Measurements from ENCODE around the gene CHCHD3. TPM values are rescaled to one million over a fixed set of nuclear protein-coding genes. Genes with fewer than 3 reads are reported as not detected.
A peak's percentile ranks its signal among the peaks of the same experiment; 100 is the strongest.

The CHCHD3 gene
- total RNA-seq, 8 experiments from 2014 or later: 74.5 to 122 (median 90.0) TPM

DNA sequence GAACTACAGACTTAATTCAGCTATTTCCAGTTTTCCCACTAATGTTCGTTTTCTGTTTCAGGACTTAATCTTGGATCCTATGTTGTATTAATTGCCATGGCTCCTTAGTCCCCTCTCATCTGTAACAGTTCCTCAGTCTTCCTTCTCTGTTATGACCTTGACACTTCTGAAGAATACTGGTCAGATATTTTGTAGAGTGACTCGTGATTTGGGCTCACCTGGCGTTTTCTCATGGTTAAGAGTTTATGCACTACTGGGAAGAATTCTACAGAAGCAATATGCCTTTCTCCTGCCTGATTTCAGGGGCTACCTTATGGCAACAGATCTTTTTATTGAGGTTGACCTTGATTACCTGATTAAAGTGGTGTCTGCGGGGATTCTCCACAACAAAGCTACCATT lies 239.4 kb downstream of the CHCHD3 start:
- ATAC-seq (replicated peaks in 6 of 8): no peak
- in situ Hi-C loops (cut with MboI; ENCODE audit: low pct_unique_long_range_greater_than_20kb in 2 of 9, low sequenced_read_pairs in 9 of 9, unreplicated experiment in 9 of 9): no loop called here
- Histone ChIP-seq H3K27ac (no peak overlapping the region), H3K4me1 (replicated peaks in 1 of 2) (peaks cover 10 to 21% of the 10 kb centered on the region in 2 donors), H3K4me3 (no peak overlapping the region)
- WGBS, 10 experiments: 72 to 100% (median 93%) methylated on average over 1 to 4 of the region's 4 CpGs; no CpG with 5 or more reads in 1 of the 10 experiments

DNA sequence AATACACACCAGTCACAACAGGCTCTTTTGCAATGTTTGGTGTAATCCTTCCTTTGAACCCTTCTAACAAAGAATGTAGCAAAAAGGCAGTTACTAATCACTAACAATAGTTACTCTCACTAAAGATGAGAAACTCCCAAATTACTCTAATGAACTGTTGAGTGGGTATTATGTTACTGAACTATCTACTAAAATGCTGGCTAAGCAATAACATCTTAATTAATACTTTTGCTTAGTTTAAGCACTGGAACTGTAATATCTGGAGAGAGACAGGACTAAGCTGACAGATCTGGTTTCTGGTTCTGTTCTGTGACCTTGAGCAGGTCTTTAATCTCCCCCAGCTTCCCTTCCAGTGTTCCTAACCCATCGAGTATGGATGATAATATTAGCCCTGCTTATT lies 241.7 kb downstream of the CHCHD3 start:
- Histone ChIP-seq H3K27ac (no peak overlapping the region), H3K4me3 (no peak overlapping the region), H3K4me1 (replicated peaks in 1 of 2) (peaks cover 10 to 23% of the 10 kb centered on the region in 2 donors)
- 57 to 100% (median 80%) methylated on average over 1 of the region's 1 CpG; no CpG with 5 or more reads in 3 of the 10 experiments for WGBS, 10 experiments
- in situ Hi-C loops (cut with MboI; ENCODE audit: low pct_unique_long_range_greater_than_20kb in 2 of 9, low sequenced_read_pairs in 9 of 9, unreplicated experiment in 9 of 9): no loop called here
- ATAC-seq (replicated peaks in 6 of 8): no peak

DNA sequence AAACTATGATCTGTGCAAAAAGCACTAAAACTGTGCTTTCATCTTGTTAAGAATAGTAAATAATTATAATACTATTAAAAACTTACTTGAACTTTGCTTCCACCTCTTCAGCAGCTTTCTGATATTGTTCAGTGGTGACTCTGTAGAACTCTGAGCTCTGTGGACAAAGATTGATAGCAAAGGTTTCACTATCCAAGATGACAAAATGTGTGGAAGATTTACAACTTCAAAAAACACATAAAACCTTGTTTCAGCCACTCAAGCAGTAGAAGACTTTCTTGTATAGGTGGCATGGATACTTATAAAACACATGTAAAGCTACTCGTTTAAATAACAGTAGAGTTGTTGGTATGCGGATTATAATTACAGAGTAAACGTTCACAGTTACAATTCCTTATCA lies 243.6 kb downstream of the CHCHD3 start:
- in situ Hi-C loops (cut with MboI; ENCODE audit: low pct_unique_long_range_greater_than_20kb in 2 of 9, low sequenced_read_pairs in 9 of 9, unreplicated experiment in 9 of 9): no loop called here
- Histone ChIP-seq H3K27ac (no peak overlapping the region), H3K4me1 (replicated peaks in 1 of 2) (peaks cover 10 to 23% of the 10 kb centered on the region in 2 donors), H3K4me3 (no peak overlapping the region)
- WGBS, 10 experiments: 52 to 100% (median 67%) methylated on average over 2 to 3 of the region's 3 CpGs; no CpG with 5 or more reads in 3 of the 10 experiments
- ATAC-seq (replicated peaks in 6 of 8): no peak

- 38 to 100% (median 81%) methylated on average over 1 to 3 of the region's 3 CpGs for WGBS, 10 experiments
- in situ Hi-C loops (cut with MboI; ENCODE audit: low pct_unique_long_range_greater_than_20kb in 2 of 9, low sequenced_read_pairs in 9 of 9, unreplicated experiment in 9 of 9): no loop called here
Measured at GRCh38 chr7:132837529-132837928, 244.4 kb downstream of the CHCHD3 start.

GRCh38 chr7:132836746-132837145 lies 245.1 kb downstream of the CHCHD3 start:
- in situ Hi-C loops (cut with MboI; ENCODE audit: low pct_unique_long_range_greater_than_20kb in 2 of 9, low sequenced_read_pairs in 9 of 9, unreplicated experiment in 9 of 9): no loop called here
- Histone ChIP-seq H3K4me1 (replicated peaks in 1 of 2) (peaks cover 10 to 23% of the 10 kb centered on the region in 2 donors), H3K4me3 (no peak overlapping the region), H3K27ac (no peak overlapping the region)
- ATAC-seq (replicated peaks in 6 of 8): no peak
- WGBS, 10 experiments: 80 to 100% (median 100%) methylated on average over 1 of the region's 1 CpG; no CpG with 5 or more reads in 3 of the 10 experiments

More at GRCh38 chr7:132837529-132837928, 244.4 kb downstream of the CHCHD3 start:
- Histone ChIP-seq H3K4me3 (no peak overlapping the region), H3K27ac (no peak overlapping the region), H3K4me1 (replicated peaks in 1 of 2) (peaks cover 10 to 23% of the 10 kb centered on the region in 2 donors)
- peak; percentile 17 to 84 (median 62) for ATAC-seq (replicated peaks in 6 of 8)

- Histone ChIP-seq H3K4me1 (replicated peaks in 1 of 2) (peaks cover 4 to 6% of the 10 kb centered on the region in 2 donors), H3K4me3 (no peak overlapping the region), H3K27ac (no peak overlapping the region)
- in situ Hi-C loops (cut with MboI; ENCODE audit: low pct_unique_long_range_greater_than_20kb in 2 of 9, low sequenced_read_pairs in 9 of 9, unreplicated experiment in 9 of 9): no loop called here
- peak in 1 of 8 experiments; percentile 44 for ATAC-seq (replicated peaks in 6 of 8)
- WGBS, 10 experiments: 21 to 100% (median 75%) methylated on average over 1 to 2 of the region's 2 CpGs; no CpG with 5 or more reads in 1 of the 10 experiments
Measured at GRCh38 chr7:132830941-132831340, 250.9 kb downstream of the CHCHD3 start.

- Histone ChIP-seq H3K4me1 (replicated peaks in 1 of 2) (peaks cover 8 to 14% of the 10 kb centered on the region in 2 donors), H3K4me3 (no peak overlapping the region), H3K27ac (no peak overlapping the region)
- ATAC-seq (replicated peaks in 6 of 8): no peak
- in situ Hi-C loops (cut with MboI; ENCODE audit: low pct_unique_long_range_greater_than_20kb in 2 of 9, low sequenced_read_pairs in 9 of 9, unreplicated experiment in 9 of 9): no loop called here
Measured at GRCh38 chr7:132828502-132828901, 253.4 kb downstream of the CHCHD3 start.

GRCh38 chr7:132825932-132826835 lies 255.7 kb downstream of the CHCHD3 start:
- in situ Hi-C loops (cut with MboI; ENCODE audit: low pct_unique_long_range_greater_than_20kb in 2 of 9, low sequenced_read_pairs in 9 of 9, unreplicated experiment in 9 of 9): no loop called here
- WGBS, 10 experiments: 83 to 96% (median 88%) methylated on average over 2 to 6 of the region's 6 CpGs; no CpG with 5 or more reads in 2 of the 10 experiments
- H3K27ac ChIP-seq: no peak overlapping the region
- peaks cover 8 to 15% of the 10 kb centered on the region in 2 donors for H3K4me1 ChIP-seq (replicated peaks in 1 of 2)
- ATAC-seq (replicated peaks in 6 of 8): peak in 5 of 8 experiments; percentile 16 to 56 (median 42)
- H3K4me3 ChIP-seq: no peak overlapping the region

- in situ Hi-C loops (cut with MboI; ENCODE audit: low pct_unique_long_range_greater_than_20kb in 2 of 9, low sequenced_read_pairs in 9 of 9, unreplicated experiment in 9 of 9): no loop called here
- Histone ChIP-seq H3K27ac (no peak overlapping the region), H3K4me3 (no peak overlapping the region), H3K4me1 (replicated peaks in 1 of 2) (peaks cover 8 to 24% of the 10 kb centered on the region in 2 donors)
- no peak for ATAC-seq (replicated peaks in 6 of 8)
- 80 to 100% (median 94%) methylated on average over 1 to 2 of the region's 2 CpGs; no CpG with 5 or more reads in 1 of the 10 experiments for WGBS, 10 experiments
Measured at GRCh38 chr7:132825222-132825621, 256.7 kb downstream of the CHCHD3 start.

DNA sequence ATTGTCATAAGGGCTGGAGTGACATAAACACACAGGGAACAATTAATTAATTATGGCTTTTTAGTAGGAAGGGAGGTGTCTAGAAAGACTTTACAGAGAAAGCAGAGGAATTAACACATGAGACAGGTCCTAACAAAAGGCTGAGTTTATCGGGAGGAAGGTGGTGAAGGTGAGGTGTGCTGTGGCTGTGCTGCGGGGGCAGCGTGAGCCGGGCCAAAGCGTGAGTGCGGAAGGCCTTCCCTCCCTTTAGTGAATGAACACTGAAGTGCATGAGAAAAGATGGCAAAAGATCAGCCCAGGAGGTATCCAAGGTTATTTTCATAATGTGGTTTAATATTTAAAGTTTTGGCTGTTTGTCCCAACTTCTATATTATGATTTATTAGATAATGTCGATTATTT lies 262.2 kb downstream of the CHCHD3 start:
- H3K4me3 ChIP-seq: no peak overlapping the region
- no peak overlapping the region for H3K27ac ChIP-seq
- peaks cover 25 to 52% of the 10 kb centered on the region in 2 donors for H3K4me1 ChIP-seq (replicated peaks in 1 of 2)
- 83 to 100% (median 91%) methylated on average over 1 to 7 of the region's 7 CpGs for WGBS, 10 experiments
- in situ Hi-C loops (cut with MboI; ENCODE audit: low pct_unique_long_range_greater_than_20kb in 2 of 9, low sequenced_read_pairs in 9 of 9, unreplicated experiment in 9 of 9): no loop called here
- ATAC-seq (replicated peaks in 6 of 8): no peak

DNA sequence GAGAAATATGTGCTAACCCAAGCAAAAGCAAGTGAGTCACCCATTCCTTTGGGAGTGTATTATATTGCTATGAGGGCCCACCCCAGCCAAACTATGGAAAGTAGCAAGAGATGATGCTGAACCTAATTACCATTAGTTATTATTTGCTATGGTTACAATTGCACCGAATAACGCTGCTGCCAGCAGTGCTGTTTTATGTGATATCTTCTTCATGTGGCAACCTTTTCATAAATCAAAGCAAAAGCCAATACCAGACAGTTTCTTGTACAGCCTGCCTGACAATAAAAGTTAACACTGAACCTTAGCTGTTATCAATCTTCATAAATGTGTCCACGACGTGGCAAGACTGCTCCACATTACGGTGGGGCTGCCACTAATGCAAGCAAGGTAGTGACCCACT lies 263.9 kb downstream of the CHCHD3 start:
- in situ Hi-C loops (cut with MboI; ENCODE audit: low pct_unique_long_range_greater_than_20kb in 2 of 9, low sequenced_read_pairs in 9 of 9, unreplicated experiment in 9 of 9): no loop called here

GRCh38 chr7:132815696-132816311 lies 266.1 kb downstream of the CHCHD3 start:
- no peak overlapping the region for H3K4me3 ChIP-seq
- 53 to 93% (median 81%) methylated on average over 2 to 6 of the region's 6 CpGs for WGBS, 10 experiments

More for the DNA sequence above, 263.9 kb downstream of the CHCHD3 start:
- 20 to 73% (median 42%) methylated on average over 1 to 5 of the region's 5 CpGs; no CpG with 5 or more reads in 2 of the 10 experiments for WGBS, 10 experiments
- no peak overlapping the region for H3K27ac ChIP-seq
- H3K4me3 ChIP-seq: no peak overlapping the region
- H3K4me1 ChIP-seq (replicated peaks in 1 of 2): peaks cover 25 to 55% of the 10 kb centered on the region in 2 donors
- ATAC-seq (replicated peaks in 6 of 8): peak; percentile 67 to 99 (median 94)

GRCh38 chr7:132815130-132815529 lies 266.8 kb downstream of the CHCHD3 start:
- Histone ChIP-seq H3K27ac (no peak overlapping the region), H3K4me3 (no peak overlapping the region), H3K4me1 (replicated peaks in 1 of 2) (peaks cover 25 to 53% of the 10 kb centered on the region in 2 donors)
- in situ Hi-C loops (cut with MboI; ENCODE audit: low pct_unique_long_range_greater_than_20kb in 2 of 9, low sequenced_read_pairs in 9 of 9, unreplicated experiment in 9 of 9): no loop called here
- no peak for ATAC-seq (replicated peaks in 6 of 8)

More at GRCh38 chr7:132815696-132816311, 266.1 kb downstream of the CHCHD3 start:
- Histone ChIP-seq H3K4me1 (replicated peaks in 1 of 2) (peaks cover 25 to 53% of the 10 kb centered on the region in 2 donors), H3K27ac (no peak overlapping the region)
- ATAC-seq (replicated peaks in 6 of 8): no peak
- in situ Hi-C loops (cut with MboI; ENCODE audit: low pct_unique_long_range_greater_than_20kb in 2 of 9, low sequenced_read_pairs in 9 of 9, unreplicated experiment in 9 of 9): no loop called here

Data from motor neuron (in vitro differentiated cells).